K562 (cell line): Measurements from ENCODE around the gene C1RL. TPM values are rescaled to one million over a fixed set of nuclear protein-coding genes. Genes with fewer than 3 reads are reported as not detected.
A peak's percentile ranks its signal among the peaks of the same experiment; 100 is the strongest.

ENCODE experiments used
- CBX1 ChIP-seq: sonication (generic); IDR thresholded peaks from 2 replicates; pipeline ENCODE4 v1.6.1; 2016; ENCODE audit warnings: antibody characterized with exemption, low read depth, mild to moderate bottlenecking
- DDX20 ChIP-seq: fragments of 450-650 bp; IDR thresholded peaks from 2 replicates; pipeline ENCODE4 v1.6.1; 2016; ENCODE audit warnings: missing genetic modification characterization, low read depth, mild to moderate bottlenecking, missing compliant biosample characterization, moderate library complexity
- FOXO4 ChIP-seq: fragments of 450-650 bp; formaldehyde crosslinking; IDR thresholded peaks from 2 replicates; pipeline ENCODE4 v1.4.0; 2020; ENCODE audit warnings: mild to moderate bottlenecking, moderate library complexity
- HMBOX1 ChIP-seq: sonication (generic); IDR thresholded peaks from 2 replicates; pipeline ENCODE4 v1.6.1; 2016
- KDM2B ChIP-seq: fragments of 250-450 bp; sonication (Bioruptor Pico); IDR thresholded peaks from 2 replicates; pipeline ENCODE4 v1.8.0; 2021; ENCODE audit warnings: mild to moderate bottlenecking, moderate library complexity
- MLLT1 ChIP-seq, 2 experiments: fragments of 450-650 bp; IDR thresholded peaks; 2 replicates each; pipeline ENCODE4 v1.6.1; 2016
- PATZ1 ChIP-seq: fragments of 250-450 bp; sonication (Bioruptor Pico); IDR thresholded peaks from 2 replicates; pipeline ENCODE4 v1.5.0; 2020; ENCODE audit warnings: mild to moderate bottlenecking, borderline replicate concordance
- SREBF2 ChIP-seq: sonication (generic); formaldehyde crosslinking; IDR thresholded peaks from 2 replicates; pipeline ENCODE4 v1.4.0; 2020; ENCODE audit warnings: mild to moderate bottlenecking, missing genetic modification reagents
- ZBED1 ChIP-seq: IDR thresholded peaks from 2 replicates; pipeline ENCODE4 v1.6.1; 2014
- ZMIZ1 ChIP-seq, 2 experiments: fragments of 150-350 bp in 1 of 2; IDR thresholded peaks; 2 replicates each; pipeline ENCODE4 v1.6.1; 2012 to 2016; ENCODE audit warnings: low read depth in 2 of 2, low read length in 2 of 2, mild to moderate bottlenecking in 1 of 2, moderate library complexity in 1 of 2
- ZNF785 ChIP-seq: fragments of 250-450 bp; sonication (Bioruptor Pico); IDR thresholded peaks from 2 replicates; pipeline ENCODE4 v1.4.0; 2020; ENCODE audit warnings: mild to moderate bottlenecking
- polyA plus RNA-seq, 8 experiments: library from polyadenylated mRNA; depleted of rRNA in 4 of 8; stranded (reverse) in 5 of 8; unstranded in 3 of 8; fragments of >200 nt; fragmentation: Nextera tagmentation in 2 of 8; fragmentation: Illumina TruSeq in 1 of 8; extraction: Ambion mirVana in 2 of 8; extraction: Trizol in 1 of 8; gene quantifications; 2 replicates each; pipeline versions ENCODE4 v1.2.1 to v1.2.3, GENCODE V29; 2011 to 2014; ENCODE audit warnings: inconsistent platforms in 1 of 8, missing spikeins in 1 of 8
- total RNA-seq, 7 experiments: library from RNA; depleted of rRNA in 6 of 7; stranded (reverse); fragments of >200 nt in 6 of 7; fragmentation: Illumina TruSeq in 2 of 7; extraction: Trizol in 2 of 7; gene quantifications; 2 replicates each; pipeline versions ENCODE4 v1.2.1 to v1.2.3, GENCODE V29; 2011 to 2021; ENCODE audit warnings: low replicate concordance in 1 of 7
- TF ChIP-seq, protein P1 (sequence below): fragments of 250-450 bp; sonication (Bioruptor Pico); IDR thresholded peaks from 2 replicates; pipeline ENCODE4 v1.9.0; 2021; ENCODE audit warnings: mild to moderate bottlenecking, inconsistent platforms

Gene C1RL
- total and polyA plus RNA-seq, 9 of the 15 experiments (the other 6 are each of a cell fraction or from before 2014, with no cell fraction given): 1.4 to 10.7 (median 8.0) TPM

DNA sequence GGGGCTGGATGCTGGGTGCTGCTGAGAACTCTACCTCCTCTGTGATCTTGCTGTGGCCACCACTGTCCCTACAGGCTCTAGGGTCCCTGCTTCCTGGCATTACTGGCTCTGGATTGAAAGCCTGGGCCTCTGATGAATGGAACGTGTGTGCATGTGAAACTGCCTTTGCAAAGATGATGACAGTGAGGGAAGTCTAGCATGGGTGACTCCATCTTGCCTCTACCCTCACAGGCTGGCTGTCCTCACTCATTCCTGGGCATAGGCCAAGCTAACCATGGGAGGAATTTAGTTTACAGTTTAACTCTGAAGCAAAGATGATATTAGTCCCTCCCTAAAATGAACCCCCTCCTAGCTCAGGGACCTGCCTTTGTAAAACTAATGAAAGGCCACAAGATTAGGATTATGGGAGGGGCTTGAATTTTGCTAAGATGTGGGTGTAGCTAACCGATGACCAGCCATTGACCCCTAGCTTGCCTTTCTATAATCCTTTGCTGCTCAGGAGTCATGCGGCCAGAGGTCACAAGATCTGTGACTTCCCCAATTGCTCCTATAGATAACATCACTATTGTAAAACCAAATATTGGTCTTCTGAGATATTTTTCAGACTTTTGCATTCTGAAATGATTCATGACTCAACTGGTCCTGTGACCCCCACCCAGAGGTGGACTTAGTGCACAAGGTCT is 50.7 kb downstream of the C1RL start (continued):
- TF ChIP-seq ZMIZ1 (IDR thresholded peaks at IDR 0.05; ENCODE audit: low read depth in 2 of 2, low read length in 2 of 2) (no peak), ZBED1 (no peak), FOXO4 (CRISPR knock-in tag) (no peak), CBX1 (no peak), HMBOX1 (peak; percentile 62; the same call in 1 of the 2 replicates), PATZ1 (CRISPR knock-in tag) (peak; percentile 67; the same call in 1 of the 2 replicates), KDM2B (no peak), DDX20 (tag) (peak; percentile 94), SREBF2 (CRISPR knock-in tag) (no peak), ZNF785 (CRISPR knock-in tag) (no peak), MLLT1 (IDR thresholded peaks at IDR 0.05) (no peak)
- TF ChIP-seq, protein P1, sequence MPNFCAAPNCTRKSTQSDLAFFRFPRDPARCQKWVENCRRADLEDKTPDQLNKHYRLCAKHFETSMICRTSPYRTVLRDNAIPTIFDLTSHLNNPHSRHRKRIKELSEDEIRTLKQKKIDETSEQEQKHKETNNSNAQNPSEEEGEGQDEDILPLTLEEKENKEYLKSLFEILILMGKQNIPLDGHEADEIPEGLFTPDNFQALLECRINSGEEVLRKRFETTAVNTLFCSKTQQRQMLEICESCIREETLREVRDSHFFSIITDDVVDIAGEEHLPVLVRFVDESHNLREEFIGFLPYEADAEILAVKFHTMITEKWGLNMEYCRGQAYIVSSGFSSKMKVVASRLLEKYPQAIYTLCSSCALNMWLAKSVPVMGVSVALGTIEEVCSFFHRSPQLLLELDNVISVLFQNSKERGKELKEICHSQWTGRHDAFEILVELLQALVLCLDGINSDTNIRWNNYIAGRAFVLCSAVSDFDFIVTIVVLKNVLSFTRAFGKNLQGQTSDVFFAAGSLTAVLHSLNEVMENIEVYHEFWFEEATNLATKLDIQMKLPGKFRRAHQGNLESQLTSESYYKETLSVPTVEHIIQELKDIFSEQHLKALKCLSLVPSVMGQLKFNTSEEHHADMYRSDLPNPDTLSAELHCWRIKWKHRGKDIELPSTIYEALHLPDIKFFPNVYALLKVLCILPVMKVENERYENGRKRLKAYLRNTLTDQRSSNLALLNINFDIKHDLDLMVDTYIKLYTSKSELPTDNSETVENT: no peak
